Erythroblast (primary cell): Measurements from ENCODE around the gene HAUS3.

Experiments
- GATA1 ChIP-seq: IDR thresholded peaks from 2 replicates; pipeline ENCODE4 v1.6.1; 2011; ENCODE audit warnings: low read depth, mild to moderate bottlenecking, control low read depth, low read length, moderate library complexity
- POLR2A ChIP-seq: IDR thresholded peaks from 2 replicates; pipeline ENCODE4 v1.6.1; 2011; ENCODE audit warnings: mild to moderate bottlenecking, low read length

GRCh38 chr4:2180410-2180809, 61.5 kb downstream of the HAUS3 start:
- TF ChIP-seq POLR2A (no peak), GATA1 (no peak)
